HG03565 (cell line): ENCODE measurements around the gene HMGN4.
"Not testable (repeated sequence)": the region's sequence is repeated elsewhere in the genome, so short reads cannot be mapped to it uniquely, and the experiment has no call there.

ENCODE experiments used
- ATAC-seq: cut with Tn5 transposase; IDR thresholded peaks from one replicate; pipeline ENCODE4 v1.9.1; 2021; ENCODE audit warnings: mild to moderate bottlenecking, moderate library complexity; ENCODE audit not compliant: unreplicated experiment

Gene HMGN4

GRCh38 chr6:26547363-26547762 lies 9.2 kb downstream of the HMGN4 start:
- ATAC-seq: not testable (repeated sequence)

GRCh38 chr6:26550250-26550993 lies 12.3 kb downstream of the HMGN4 start:
- ATAC-seq: no peak

- no peak for ATAC-seq
These were observed 14.0 kb downstream of the HMGN4 start for GRCh38 chr6:26552205-26552604.

GRCh38 chr6:26552640-26553188 lies 14.5 kb downstream of the HMGN4 start:
- no peak for ATAC-seq

GRCh38 chr6:26553264-26553634 lies 15.1 kb downstream of the HMGN4 start:
- ATAC-seq: peak; percentile 22

- ATAC-seq: peak; percentile 28
These were observed 15.7 kb downstream of the HMGN4 start for GRCh38 chr6:26553635-26554446.

- ATAC-seq: no peak
These were observed 16.2 kb downstream of the HMGN4 start for GRCh38 chr6:26554447-26554696.

- no peak for ATAC-seq
These were observed 16.7 kb downstream of the HMGN4 start for GRCh38 chr6:26554697-26555504.

- ATAC-seq: no peak
These were observed 17.5 kb downstream of the HMGN4 start for GRCh38 chr6:26555505-26556262.

GRCh38 chr6:26556263-26557070 lies 18.3 kb downstream of the HMGN4 start:
- no peak for ATAC-seq

- no peak for ATAC-seq
These were observed 23.6 kb downstream of the HMGN4 start for GRCh38 chr6:26561533-26562466.

- no peak for ATAC-seq
These were observed 25.3 kb downstream of the HMGN4 start for GRCh38 chr6:26563488-26563887.

- peak; percentile 65 for ATAC-seq
These were observed 30.7 kb downstream of the HMGN4 start for GRCh38 chr6:26568601-26569432.

- no peak for ATAC-seq
These were observed 31.2 kb downstream of the HMGN4 start for GRCh38 chr6:26569433-26569764.

GRCh38 chr6:26570027-26570809 lies 32.1 kb downstream of the HMGN4 start:
- ATAC-seq: no peak

GRCh38 chr6:26571592-26572296 lies 33.6 kb downstream of the HMGN4 start:
- no peak for ATAC-seq

GRCh38 chr6:26575494-26575939 lies 37.4 kb downstream of the HMGN4 start:
- ATAC-seq: no peak
